Fibroblast of skin of left quadriceps (primary cell): Measurements from ENCODE around the gene RNU2-1.
"Not testable (repeated sequence)": the region's sequence is repeated elsewhere in the genome, so short reads cannot be mapped to it uniquely, and the experiment has no call there.

Source experiments
- DNase-seq, 2 experiments: peaks; one replicate each; pipeline ENCODE4 v3.0.0-alpha.2; 2013; ENCODE audit warnings: low read depth in 2 of 2

RNU2-1 gene

DNA sequence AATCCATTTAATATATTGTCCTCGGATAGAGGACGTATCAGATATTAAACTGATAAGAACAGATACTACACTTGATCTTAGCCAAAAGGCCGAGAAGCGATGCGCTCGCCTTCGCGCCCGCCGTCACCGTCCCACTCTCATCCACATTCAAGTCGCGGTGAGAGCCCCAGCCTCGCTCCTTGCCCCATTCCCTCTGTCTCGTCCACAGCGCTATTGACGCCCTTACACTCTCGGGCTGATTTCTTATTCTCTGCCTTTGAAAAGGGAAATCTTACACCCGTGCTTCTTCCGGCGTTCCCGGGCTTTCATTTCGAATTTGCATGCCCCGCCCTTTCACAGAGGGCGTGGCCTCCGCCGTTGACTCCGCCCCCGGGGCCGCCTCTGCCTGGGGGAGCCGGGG, at the start of gene RNU2-1:
Gene RNU2-1, minus strand, starts transcription at position 101 of the 400 bp plus-strand sequence.
- DNase-seq, result not testable (repeated sequence)

DNA sequence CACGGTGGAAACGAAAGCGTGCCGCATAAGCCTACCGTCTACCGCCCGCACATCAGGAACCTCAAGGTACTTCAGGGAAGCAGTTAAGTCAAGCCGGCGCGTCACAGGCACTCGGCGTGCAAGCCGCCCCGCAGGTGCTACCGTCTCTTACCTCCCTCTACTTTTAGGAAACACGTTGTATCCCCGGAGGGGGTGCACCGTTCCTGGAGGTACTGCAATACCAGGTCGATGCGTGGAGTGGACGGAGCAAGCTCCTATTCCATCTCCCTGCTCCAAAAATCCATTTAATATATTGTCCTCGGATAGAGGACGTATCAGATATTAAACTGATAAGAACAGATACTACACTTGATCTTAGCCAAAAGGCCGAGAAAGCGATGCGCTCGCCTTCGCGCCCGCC, 39.1 kb upstream of the RNU2-1 start:
- DNase-seq, result not testable (repeated sequence)

DNA sequence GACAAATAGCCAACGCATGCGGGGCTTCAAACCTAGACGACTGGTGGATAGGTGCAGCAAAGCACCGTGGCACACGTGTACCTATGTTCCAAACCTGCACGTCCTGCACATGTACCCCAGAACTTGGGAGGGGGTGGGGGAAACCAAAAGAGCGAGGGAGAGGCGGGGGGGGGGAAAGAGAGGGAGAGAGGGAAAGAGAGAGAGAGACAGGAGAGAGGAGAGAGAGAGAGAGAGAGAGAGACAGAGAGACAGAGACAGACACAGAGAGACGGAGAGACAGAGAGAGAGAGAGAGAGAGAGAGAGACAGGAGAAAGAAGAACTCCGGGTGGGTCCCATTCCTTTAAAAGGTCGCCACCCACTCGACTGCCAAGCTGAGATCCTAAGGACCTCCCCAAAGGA, 38.7 kb upstream of the RNU2-1 start:
- not testable (repeated sequence) for DNase-seq

DNA sequence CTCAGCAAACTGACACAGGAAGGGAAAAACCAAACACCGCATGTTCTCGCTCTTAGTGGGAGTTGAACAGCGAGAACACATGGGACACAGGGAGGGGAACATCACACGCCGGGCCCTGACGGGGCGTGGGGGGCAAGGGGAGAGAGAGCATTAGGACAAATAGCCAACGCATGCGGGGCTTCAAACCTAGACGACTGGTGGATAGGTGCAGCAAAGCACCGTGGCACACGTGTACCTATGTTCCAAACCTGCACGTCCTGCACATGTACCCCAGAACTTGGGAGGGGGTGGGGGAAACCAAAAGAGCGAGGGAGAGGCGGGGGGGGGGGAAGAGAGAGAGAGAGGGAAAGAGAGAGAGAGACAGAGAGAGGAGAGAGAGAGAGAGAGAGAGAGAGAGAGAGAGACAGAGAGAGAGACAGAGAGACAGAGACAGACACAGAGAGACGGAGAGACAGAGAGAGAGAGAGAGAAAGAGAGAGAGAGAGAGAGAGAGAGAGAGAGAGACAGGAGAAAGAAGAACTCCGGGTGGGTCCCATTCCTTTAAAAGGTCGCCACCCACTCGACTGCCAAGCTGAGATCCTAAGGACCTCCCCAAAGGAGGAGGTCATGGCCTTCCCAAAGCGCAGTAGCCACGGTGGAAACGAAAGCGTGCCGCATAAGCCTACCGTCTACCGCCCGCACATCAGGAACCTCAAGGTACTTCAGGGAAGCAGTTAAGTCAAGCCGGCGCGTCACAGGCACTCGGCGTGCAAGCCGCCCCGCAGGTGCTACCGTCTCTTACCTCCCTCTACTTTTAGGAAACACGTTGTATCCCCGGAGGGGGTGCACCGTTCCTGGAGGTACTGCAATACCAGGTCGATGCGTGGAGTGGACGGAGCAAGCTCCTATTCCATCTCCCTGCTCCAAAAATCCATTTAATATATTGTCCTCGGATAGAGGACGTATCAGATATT, 37.1 kb upstream of the RNU2-1 start:
- DNase-seq, result not testable (repeated sequence)

DNA sequence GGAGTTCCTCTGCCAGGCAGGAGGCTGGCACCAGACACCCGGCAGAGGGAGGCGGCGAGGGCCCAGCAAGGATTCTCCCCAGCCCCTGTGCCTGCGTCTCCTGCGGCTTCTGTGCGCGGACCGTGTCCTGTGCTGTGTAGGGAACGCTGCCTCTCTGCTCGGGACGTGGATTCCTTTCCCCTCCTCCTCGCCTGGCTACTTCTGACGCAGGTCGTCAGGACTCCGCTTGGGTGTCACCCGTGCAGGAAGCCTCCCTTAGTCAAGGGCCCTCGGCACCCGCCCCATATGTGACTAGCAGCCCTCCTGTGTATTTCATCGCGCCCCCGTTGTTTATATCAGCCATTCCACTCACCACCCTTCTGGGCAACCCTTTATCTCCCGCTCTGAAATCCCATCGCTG, 12.7 kb upstream of the RNU2-1 start:
- not testable (repeated sequence) for DNase-seq

DNA sequence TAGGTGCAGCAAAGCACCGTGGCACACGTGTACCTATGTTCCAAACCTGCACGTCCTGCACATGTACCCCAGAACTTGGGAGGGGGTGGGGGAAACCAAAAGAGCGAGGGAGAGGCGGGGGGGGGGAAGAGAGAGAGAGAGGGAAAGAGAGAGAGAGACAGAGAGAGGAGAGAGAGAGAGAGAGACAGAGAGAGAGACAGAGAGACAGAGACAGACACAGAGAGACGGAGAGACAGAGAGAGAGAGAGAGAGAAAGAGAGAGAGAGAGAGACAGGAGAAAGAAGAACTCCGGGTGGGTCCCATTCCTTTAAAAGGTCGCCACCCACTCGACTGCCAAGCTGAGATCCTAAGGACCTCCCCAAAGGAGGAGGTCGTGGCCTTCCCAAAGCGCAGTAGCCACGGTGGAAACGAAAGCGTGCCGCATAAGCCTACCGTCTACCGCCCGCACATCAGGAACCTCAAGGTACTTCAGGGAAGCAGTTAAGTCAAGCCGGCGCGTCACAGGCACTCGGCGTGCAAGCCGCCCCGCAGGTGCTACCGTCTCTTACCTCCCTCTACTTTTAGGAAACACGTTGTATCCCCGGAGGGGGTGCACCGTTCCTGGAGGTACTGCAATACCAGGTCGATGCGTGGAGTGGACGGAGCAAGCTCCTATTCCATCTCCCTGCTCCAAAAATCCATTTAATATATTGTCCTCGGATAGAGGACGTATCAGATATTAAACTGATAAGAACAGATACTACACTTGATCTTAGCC, 7.0 kb upstream of the RNU2-1 start:
- DNase-seq, result not testable (repeated sequence)

DNA sequence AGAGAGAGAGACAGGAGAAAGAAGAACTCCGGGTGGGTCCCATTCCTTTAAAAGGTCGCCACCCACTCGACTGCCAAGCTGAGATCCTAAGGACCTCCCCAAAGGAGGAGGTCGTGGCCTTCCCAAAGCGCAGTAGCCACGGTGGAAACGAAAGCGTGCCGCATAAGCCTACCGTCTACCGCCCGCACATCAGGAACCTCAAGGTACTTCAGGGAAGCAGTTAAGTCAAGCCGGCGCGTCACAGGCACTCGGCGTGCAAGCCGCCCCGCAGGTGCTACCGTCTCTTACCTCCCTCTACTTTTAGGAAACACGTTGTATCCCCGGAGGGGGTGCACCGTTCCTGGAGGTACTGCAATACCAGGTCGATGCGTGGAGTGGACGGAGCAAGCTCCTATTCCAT, 5.8 kb upstream of the RNU2-1 start:
- not testable (repeated sequence) for DNase-seq

DNA sequence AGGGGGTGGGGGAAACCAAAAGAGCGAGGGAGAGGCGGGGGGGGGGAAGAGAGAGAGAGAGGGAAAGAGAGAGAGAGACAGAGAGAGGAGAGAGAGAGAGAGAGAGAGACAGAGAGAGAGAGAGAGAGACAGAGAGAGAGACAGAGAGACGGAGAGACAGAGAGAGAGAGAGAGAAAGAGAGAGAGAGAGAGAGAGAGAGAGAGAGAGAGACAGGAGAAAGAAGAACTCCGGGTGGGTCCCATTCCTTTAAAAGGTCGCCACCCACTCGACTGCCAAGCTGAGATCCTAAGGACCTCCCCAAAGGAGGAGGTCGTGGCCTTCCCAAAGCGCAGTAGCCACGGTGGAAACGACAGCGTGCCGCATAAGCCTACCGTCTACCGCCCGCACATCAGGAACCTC, 514 bp downstream of the RNU2-1 start:
- DNase-seq, result not testable (repeated sequence)

DNA sequence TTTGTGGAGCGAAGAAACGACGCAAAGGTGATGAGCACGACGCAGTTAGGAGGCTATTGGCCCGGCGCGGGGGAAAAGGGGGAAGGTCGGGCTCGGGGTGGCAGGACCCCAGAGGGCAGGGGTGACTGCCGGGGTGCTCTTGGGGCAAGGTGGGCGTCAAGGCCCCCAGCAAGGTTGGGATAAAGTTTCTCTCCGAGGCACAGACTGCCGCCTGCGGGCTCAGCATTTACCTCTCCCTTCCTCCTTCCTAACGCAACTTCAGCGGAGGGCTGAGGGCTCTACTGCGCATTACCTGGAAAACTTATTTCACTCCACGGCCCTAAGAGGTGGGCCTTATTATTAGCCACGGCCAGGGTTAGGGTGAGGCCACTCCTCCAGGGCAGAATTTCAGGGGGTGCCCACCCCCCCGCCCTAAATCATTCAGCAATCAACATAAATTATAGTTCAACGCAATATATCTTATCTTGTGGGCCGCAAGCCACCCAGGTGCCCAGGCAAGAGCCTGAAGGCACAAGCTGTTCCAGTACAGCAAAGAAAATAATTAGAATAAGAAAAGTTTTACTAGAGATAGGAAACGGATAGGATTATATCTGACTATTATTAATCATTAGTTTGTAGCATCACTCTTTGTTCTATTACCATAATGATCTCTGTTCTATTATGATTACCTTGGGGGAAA, 1.6 kb downstream of the RNU2-1 start:
- DNase-seq, result not testable (repeated sequence)

DNA sequence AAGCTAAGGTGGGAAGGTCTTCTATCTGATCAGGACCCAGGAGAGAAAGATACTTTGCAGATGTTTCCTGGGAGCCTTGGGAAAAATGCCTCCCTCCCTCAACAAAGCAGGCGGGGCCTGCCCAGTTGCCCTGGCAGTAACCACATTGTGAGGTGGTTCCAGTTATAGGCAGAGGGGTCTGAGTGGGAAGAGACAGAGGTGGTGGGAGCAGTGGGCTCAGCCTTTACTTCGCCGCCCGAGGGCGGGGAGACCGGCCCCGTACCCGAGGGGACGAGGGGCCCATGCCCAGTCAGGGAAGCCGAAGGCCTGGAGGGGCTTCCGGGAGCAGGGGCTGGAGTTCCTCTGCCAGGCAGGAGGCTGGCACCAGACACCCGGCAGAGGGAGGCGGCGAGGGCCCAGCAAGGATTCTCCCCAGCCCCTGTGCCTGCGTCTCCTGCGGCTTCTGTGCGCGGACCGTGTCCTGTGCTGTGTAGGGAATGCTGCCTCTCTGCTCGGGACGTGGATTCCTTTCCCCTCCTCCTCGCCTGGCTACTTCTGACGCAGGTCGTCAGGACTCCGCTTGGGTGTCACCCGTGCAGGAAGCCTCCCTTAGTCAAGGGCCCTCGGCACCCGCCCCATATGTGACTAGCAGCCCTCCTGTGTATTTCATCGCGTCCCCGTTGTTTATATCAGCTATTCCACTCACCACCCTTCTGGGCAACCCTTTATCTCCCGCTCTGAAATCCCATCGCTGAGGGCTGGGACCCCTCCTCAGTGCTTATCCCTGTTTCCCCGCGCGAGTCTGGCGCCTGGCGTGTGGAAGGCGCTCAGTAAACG, 2.4 kb downstream of the RNU2-1 start:
- not testable (repeated sequence) for DNase-seq

DNA sequence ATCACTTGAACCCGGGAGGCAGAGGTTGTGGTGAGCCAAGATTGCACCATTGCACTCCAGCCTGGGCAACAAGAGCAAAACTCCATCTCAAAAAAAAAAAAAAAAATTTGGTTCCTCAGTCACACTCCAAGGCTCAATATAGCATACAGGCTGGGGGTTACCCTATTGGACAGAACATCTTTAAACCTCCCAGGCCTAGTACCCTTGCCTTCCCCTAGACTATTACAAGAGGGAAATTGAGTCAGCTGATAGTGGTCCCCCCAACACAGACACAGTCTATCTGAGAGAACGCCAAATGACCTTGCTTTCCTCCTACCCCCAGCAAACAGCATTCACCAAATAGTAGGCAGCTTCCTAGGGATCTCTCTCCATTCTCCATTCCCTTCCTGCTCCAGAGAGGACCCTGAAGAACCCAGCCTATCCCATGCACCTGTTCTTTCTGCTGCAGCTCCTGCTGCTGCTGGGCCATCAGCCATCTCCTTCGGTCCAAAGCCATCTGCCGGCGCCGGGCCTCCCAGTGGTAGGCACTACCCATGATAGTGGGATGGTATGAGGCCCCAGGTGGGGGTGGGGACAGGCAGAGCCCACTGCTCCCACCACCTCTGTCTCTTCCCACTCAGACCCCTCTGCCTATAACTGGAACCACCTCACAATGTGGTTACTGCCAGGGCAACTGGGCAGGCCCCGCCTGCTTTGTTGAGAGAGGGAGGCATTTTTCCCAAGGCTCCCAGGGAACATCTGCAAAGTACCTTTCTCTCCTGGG, 5.6 kb downstream of the RNU2-1 start, which contains the start of gene CCDC200:
Gene CCDC200, minus strand, starts transcription at position 604 of the 763 bp plus-strand sequence. Its CDS starts 69 bp downstream, at position 535.
- not testable (repeated sequence) for DNase-seq

DNA sequence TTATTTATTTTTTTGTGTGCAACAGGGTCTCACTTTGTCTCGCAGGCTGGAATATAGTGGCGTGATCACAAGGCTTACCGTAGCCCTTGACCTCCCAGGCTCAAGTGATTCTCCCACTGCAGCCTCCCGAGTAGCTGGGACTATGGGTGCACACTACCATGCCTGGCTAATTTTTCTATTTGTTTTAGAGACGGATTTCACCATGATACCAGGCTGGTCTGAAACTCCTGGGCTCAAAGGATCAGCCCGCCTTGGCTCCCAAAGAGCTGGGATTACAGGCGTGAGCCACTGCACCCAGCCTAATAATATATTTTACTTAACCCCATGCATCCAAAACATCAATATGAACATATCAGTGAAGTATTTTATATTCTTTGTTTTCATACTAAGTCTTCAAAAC, 7.4 kb downstream of the RNU2-1 start:
- no peak for DNase-seq

DNA sequence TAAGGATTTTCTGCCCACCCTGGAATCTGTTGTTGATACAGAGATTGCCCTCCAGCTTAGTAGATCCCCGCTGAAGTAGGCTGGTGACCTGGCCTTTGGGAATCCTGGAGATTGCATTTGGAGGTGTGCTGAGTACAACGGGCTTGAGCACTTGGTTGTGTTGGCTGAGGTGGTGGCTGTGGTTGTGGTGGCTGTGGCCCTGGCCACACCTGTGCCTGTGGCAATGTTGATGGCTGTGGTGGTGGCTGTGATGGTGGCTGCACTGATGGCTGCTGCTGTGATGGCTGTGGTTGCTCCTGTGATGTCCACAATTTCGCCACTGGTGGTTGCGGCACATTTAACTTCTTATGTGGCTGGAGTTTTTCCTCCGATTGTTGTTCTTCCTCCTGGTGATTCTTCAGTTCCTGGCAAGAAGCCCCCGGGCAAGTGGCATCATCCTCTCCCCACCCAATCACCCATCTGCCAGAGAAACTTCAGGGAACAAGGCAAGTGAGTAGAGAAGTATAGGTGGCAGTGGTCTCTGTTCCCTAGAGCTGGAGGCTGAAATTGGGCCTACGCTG, 9.6 kb downstream of the RNU2-1 start:
- DNase-seq, result no peak

DNA sequence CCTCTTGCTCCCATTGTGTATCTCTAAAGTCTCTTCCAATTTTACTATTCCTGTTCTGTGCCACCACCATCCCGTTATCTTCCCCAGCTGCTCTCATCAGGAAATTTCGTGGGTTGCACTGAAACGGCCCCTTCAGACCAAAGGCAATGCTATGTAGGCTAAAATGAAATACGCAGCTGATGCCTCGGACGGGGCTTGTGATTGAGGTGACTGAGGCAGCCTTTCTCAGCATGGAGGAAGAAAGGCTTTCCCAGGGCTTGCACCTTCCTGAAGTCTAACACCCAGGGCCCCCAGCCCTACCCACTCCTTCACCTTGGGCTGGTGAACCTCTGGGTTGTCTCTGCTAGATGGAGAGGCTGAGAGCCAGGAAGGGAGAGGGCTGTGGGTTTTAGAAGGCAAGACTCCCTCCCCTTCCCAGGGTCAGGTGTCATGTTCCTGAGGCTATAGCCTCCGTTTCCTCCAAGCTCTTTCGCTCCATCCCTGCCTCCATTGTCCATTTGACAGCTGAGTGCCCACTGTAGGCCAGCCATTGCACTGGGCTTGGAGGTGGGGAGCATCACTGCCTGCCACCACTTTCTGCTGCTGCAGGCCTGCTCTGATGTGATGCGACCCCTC, 13.2 kb downstream of the RNU2-1 start:
- DNase-seq, result no peak

DNA sequence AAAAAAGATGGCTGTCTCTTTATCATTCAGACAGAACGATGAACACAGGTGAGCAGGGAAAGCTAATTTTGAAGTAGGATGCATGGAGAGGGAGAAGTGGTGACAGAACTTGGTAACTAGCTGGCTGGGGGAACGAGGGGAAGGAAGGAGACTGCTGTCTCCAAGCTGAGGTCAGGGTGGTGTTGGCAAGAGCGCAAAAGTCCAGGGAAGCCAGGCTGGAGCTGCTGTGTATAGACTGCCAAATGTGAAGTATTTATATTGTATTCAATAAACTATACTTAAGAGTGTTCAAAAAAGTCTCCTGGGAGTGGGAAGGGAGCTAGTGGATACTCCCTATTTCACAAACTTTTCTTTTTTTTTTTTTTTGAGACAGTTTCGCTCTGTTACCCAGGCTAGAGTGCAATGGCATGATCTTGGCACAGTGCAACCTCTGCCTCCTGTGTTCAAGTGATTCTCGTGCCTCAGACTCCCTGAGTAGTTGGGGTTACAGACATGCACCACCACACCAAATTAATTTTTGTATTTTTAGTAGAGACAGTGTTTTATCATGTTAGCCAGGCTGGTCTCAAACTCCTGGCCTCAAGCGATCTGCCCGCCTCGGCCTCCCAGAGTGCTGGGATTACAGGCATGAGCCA, 13.9 kb downstream of the RNU2-1 start:
- no peak for DNase-seq

DNA sequence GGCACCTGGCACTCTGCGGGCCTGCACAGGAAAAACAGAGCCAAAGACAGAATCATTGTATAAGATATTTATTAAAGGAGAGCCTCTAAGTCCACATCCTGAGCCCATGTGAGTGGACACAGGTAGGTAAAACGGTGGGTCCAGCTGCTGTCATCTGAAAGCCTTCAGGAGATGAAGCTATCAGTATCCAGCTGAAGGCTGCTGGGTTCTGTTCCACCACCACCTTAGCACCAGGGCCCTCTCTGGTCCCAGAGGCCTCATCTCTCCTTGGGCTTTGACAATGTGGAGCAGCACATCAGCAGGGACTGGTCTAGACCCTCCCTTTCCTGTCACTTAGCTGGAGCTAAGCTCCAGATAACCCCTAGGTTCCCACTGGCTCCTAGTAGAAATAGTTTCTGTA, 14.8 kb downstream of the RNU2-1 start:
- DNase-seq, result no peak

DNA sequence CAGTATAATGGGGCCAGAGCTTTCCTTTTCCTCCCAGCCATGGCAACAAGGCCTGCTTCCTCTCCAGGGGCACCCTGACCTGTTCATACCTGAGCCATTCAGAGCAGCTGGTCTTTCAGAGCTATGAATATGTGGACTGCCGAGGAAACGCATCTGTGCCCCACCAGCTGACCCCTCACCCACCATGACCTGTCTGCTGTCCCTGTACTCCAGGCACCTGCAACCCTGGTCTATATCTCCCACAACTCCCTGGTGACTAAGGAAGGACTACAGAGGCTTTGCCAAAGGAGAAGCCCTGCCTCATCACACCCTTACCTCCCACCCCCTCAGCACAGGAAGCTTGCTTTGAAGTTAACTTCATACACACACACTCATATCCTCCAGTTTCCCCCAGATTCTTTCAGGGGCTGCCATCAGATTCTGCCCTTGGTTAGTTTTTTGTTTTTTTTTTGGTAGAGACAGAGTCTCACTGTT, 16.1 kb downstream of the RNU2-1 start:
- DNase-seq, result no peak

DNA sequence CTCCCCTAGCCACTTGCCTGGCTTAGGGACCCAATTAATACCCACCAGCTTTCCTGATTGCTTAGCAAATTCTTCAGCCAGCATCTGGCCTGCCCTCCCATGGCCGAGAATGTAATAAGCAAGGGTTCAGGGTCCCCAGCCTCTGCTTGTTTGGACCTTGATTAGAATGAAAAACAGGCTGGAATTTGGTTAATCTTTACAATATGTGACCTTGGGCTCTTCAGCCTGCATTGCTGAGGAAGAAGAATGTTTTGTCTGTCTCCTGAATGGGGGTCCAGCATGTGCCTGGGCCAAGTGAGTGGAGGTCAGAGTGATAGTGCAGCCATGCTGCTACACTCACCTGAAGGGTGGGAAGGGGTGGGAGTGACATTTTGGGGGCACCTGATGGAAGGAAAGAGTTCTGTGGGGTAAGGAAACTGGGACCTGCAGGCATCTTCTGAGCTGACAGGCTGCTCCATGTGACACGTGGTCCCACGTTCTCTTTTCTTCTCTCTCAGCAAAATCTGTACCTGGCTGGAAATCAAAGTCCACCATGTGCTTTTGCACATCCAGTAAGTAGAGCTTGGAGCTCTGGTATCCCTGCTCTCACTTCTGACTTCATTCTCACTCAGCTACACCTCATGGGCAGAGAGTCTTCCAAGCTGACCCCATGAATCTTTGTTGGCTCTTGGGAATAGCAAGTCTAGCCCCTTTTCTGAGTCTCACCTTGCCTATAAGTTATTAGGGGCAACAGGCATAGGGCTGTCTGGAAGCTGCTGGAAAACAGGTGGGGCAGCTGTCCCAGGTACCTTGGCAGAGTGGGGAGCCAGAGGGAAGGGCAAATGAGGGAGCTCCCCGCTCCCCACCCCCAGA, 16.8 kb downstream of the RNU2-1 start:
- DNase-seq, result no peak
